GM12872 (cell line): ENCODE measurements around the gene SELE.

Experiments
- CTCF ChIP-seq: IDR thresholded peaks from 3 replicates; pipeline ENCODE4 v1.5.1; 2011; ENCODE audit warnings: low read depth, mild to moderate bottlenecking, low read length, moderate library complexity; ENCODE audit not compliant: insufficient read depth

Gene SELE

GRCh38 chr1:169741666-169742394, 8.0 kb upstream of the SELE start:
- TF ChIP-seq CTCF = no peak

GRCh38 chr1:169739980-169740379, 6.1 kb upstream of the SELE start:
- TF ChIP-seq CTCF = no peak

GRCh38 chr1:169731446-169731845, 2.4 kb downstream of the SELE start:
- TF ChIP-seq CTCF = no peak

GRCh38 chr1:169729991-169730390, 3.9 kb downstream of the SELE start:
- no peak for TF ChIP-seq CTCF

- no peak for TF ChIP-seq CTCF
Observed at GRCh38 chr1:169727307-169727706, 6.6 kb downstream of the SELE start.

GRCh38 chr1:169726851-169727250, 7.0 kb downstream of the SELE start:
- TF ChIP-seq CTCF = no peak

GRCh38 chr1:169725930-169726329, 7.9 kb downstream of the SELE start:
- TF ChIP-seq CTCF = no peak
